ENCODE results near the gene HOMER3. TPM values are rescaled to one million over a fixed set of nuclear protein-coding genes. Genes with fewer than 3 reads are reported as not detected.

HOMER3 gene
- total RNA-seq, 1 donor from 2014 or later: 29.3 TPM

GRCh38 chr19:18912933-18913332 lies 28.1 kb downstream of the HOMER3 start:
- ATAC-seq (no peak), DNase-seq (no peak)
- H3K4me3 ChIP-seq: no peak overlapping the region
- H3K27me3 ChIP-seq: no peaks in the 10 kb centered on the region
- TF ChIP-seq CTCF (IDR thresholded peaks at IDR 0.05): no peak
- intact Hi-C loops (cut with DNase I): no loop called here
- H3K36me3 ChIP-seq: peaks cover 50% of the 10 kb centered on the region
- no peak overlapping the region for H3K27ac ChIP-seq
- peaks cover 8% of the 10 kb centered on the region for H3K4me1 ChIP-seq
- no peaks in the 10 kb centered on the region for H3K9me3 ChIP-seq

- DNase-seq: no peak
- no peak overlapping the region for H3K27ac ChIP-seq
- ATAC-seq: no peak
- no peak for TF ChIP-seq CTCF (IDR thresholded peaks at IDR 0.05)
- H3K36me3 ChIP-seq: peaks cover 66% of the 10 kb centered on the region
- no peaks in the 10 kb centered on the region for H3K4me1 ChIP-seq
- intact Hi-C loops (cut with DNase I): no loop called here
- no peak overlapping the region for H3K4me3 ChIP-seq
- no peaks in the 10 kb centered on the region for H3K9me3 ChIP-seq
- H3K27me3 ChIP-seq: no peaks in the 10 kb centered on the region
Observed at GRCh38 chr19:18910801-18911436, 30.1 kb downstream of the HOMER3 start.

- H3K27ac ChIP-seq: no peak overlapping the region
- DNase-seq (no peak), ATAC-seq (no peak)
- H3K4me1 ChIP-seq: no peaks in the 10 kb centered on the region
- H3K36me3 ChIP-seq: peaks cover 72% of the 10 kb centered on the region
- H3K9me3 ChIP-seq: no peaks in the 10 kb centered on the region
- intact Hi-C loops (cut with DNase I): no loop called here
- TF ChIP-seq CTCF (IDR thresholded peaks at IDR 0.05): no peak
- H3K4me3 ChIP-seq: no peak overlapping the region
- no peaks in the 10 kb centered on the region for H3K27me3 ChIP-seq
Observed at GRCh38 chr19:18910010-18910409, 31.0 kb downstream of the HOMER3 start.

GRCh38 chr19:18908917-18909619 lies 31.9 kb downstream of the HOMER3 start:
- Histone ChIP-seq H3K27me3 (no peaks in the 10 kb centered on the region), H3K9me3 (no peaks in the 10 kb centered on the region), H3K4me1 (no peaks in the 10 kb centered on the region), H3K4me3 (no peak overlapping the region), H3K27ac (no peak overlapping the region), H3K36me3 (peaks cover 73% of the 10 kb centered on the region)
- DNase-seq: no peak
- intact Hi-C loops (cut with DNase I): no loop called here
- no peak for ATAC-seq
- TF ChIP-seq CTCF (IDR thresholded peaks at IDR 0.05): no peak

GRCh38 chr19:18906605-18907519 lies 34.2 kb downstream of the HOMER3 start:
- intact Hi-C loops (cut with DNase I): no loop called here
- no peak overlapping the region for H3K4me3 ChIP-seq
- no peak overlapping the region for H3K27ac ChIP-seq
- H3K4me1 ChIP-seq: no peaks in the 10 kb centered on the region
- H3K36me3 ChIP-seq: peaks cover 62% of the 10 kb centered on the region
- H3K27me3 ChIP-seq: no peaks in the 10 kb centered on the region
- ATAC-seq (no peak), DNase-seq (peak; percentile 60)
- H3K9me3 ChIP-seq: no peaks in the 10 kb centered on the region
- no peak for TF ChIP-seq CTCF (IDR thresholded peaks at IDR 0.05)

Data from upper lobe of right lung (tissue), 1 donor.